ENCODE data around the gene PICALM.

- TF ChIP-seq CTCF (IDR thresholded peaks at IDR 0.05) (no peak), POLR2A (IDR thresholded peaks at IDR 0.05) (no peak)
These were observed 134.2 kb downstream of the PICALM start for GRCh38 chr11:85934596-85935169.

All from adrenal gland (tissue), 5 donors.